HepG2 (cell line): ENCODE results near the gene ORMDL2. TPM values are rescaled to one million over a fixed set of nuclear protein-coding genes. Genes with fewer than 3 reads are reported as not detected.

Source experiments
- DNMT3B ChIP-seq: conservative IDR thresholded peaks from 2 replicates; pipeline ENCODE4 v1.6.1; 2016; ENCODE audit warnings: missing biosample characterization, control low read depth
- FOXA3 ChIP-seq: IDR thresholded peaks from 2 replicates; pipeline ENCODE4 v1.6.1; 2016; ENCODE audit warnings: missing genetic modification reagents, missing compliant biosample characterization
- FOXK1 ChIP-seq: sonication (generic); formaldehyde crosslinking; IDR thresholded peaks from 2 replicates; pipeline ENCODE4 v1.4.0; 2020; ENCODE audit warnings: low read depth, missing genetic modification reagents, borderline replicate concordance
- GATAD1 ChIP-seq: IDR thresholded peaks from 2 replicates; pipeline ENCODE4 v1.6.1; 2016; ENCODE audit warnings: missing genetic modification reagents, missing compliant biosample characterization
- HNRNPH1 ChIP-seq: fragments of 200-400 bp; formaldehyde crosslinking; optimal IDR thresholded peaks from 2 replicates; pipeline ENCODE3; 2017; ENCODE audit warnings: mild to moderate bottlenecking, low read depth, low read length
- KMT2B ChIP-seq: IDR thresholded peaks from 2 replicates; pipeline ENCODE4 v1.6.1; 2016; ENCODE audit warnings: missing genetic modification reagents, missing compliant biosample characterization
- NFIB ChIP-seq: sonication (generic); formaldehyde crosslinking; IDR thresholded peaks from 2 replicates; pipeline ENCODE4 v1.9.0; 2021; ENCODE audit warnings: missing genetic modification reagents, mild to moderate bottlenecking, borderline replicate concordance
- PATZ1 ChIP-seq: sonication (generic); formaldehyde crosslinking; IDR thresholded peaks from 2 replicates; pipeline ENCODE4 v1.4.0; 2020; ENCODE audit warnings: missing genetic modification reagents
- SATB2 ChIP-seq: sonication (generic); formaldehyde crosslinking; IDR thresholded peaks from 2 replicates; pipeline ENCODE4 v1.5.0; 2020; ENCODE audit warnings: missing genetic modification reagents
- SNRNP70 ChIP-seq: fragments of 200-400 bp; formaldehyde crosslinking; IDR thresholded peaks from 2 replicates; pipeline ENCODE4 v1.6.1; 2017; ENCODE audit warnings: mild to moderate bottlenecking, low read depth, low read length, moderate library complexity
- SOX5 ChIP-seq: IDR thresholded peaks from 2 replicates; pipeline ENCODE4 v1.6.1; 2016; ENCODE audit warnings: borderline replicate concordance
- SRSF4 ChIP-seq: fragments of 200-400 bp; formaldehyde crosslinking; IDR thresholded peaks from one replicate; pipeline ENCODE4 v1.6.1; 2018; ENCODE audit warnings: mild to moderate bottlenecking, low read depth, low read length, moderate library complexity; ENCODE audit not compliant: poor library complexity, severe bottlenecking
- TRAFD1 ChIP-seq: sonication (generic); formaldehyde crosslinking; IDR thresholded peaks from 2 replicates; pipeline ENCODE4 v1.5.1; 2020; ENCODE audit warnings: missing genetic modification reagents, mild to moderate bottlenecking, borderline replicate concordance
- ZBTB7A ChIP-seq: sonication (generic); formaldehyde crosslinking; IDR thresholded peaks from 2 replicates; pipeline ENCODE4 v1.8.0; 2022; ENCODE audit warnings: mild to moderate bottlenecking, missing genetic modification reagents
- ZC3H13 ChIP-seq: sonication (generic); formaldehyde crosslinking; IDR thresholded peaks from 2 replicates; pipeline ENCODE4 v1.8.1; 2023; ENCODE audit warnings: mild to moderate bottlenecking, missing genetic modification reagents, moderate library complexity
- ZKSCAN1 ChIP-seq: fragments of 150-350 bp; IDR thresholded peaks from 2 replicates; pipeline ENCODE4 v1.6.1; 2014; ENCODE audit warnings: low read length
- ZNF260 ChIP-seq: sonication (generic); formaldehyde crosslinking; IDR thresholded peaks from 2 replicates; pipeline ENCODE4 v1.4.0; 2020; ENCODE audit warnings: missing genetic modification reagents, low read depth, mild to moderate bottlenecking, borderline replicate concordance
- ZNF362 ChIP-seq: sonication (generic); formaldehyde crosslinking; IDR thresholded peaks from 2 replicates; pipeline ENCODE4 v1.4.0; 2020; ENCODE audit warnings: missing genetic modification reagents, mild to moderate bottlenecking, borderline replicate concordance
- ZNF550 ChIP-seq: sonication (generic); formaldehyde crosslinking; IDR thresholded peaks from 2 replicates; pipeline ENCODE4 v1.4.0; 2020; ENCODE audit warnings: mild to moderate bottlenecking, missing genetic modification reagents, borderline replicate concordance
- ZNF672 ChIP-seq: sonication (generic); formaldehyde crosslinking; IDR thresholded peaks from 2 replicates; pipeline ENCODE4 v1.8.1; 2022; ENCODE audit warnings: missing genetic modification reagents
- ZNF678 ChIP-seq: sonication (generic); formaldehyde crosslinking; IDR thresholded peaks from 2 replicates; pipeline ENCODE4 v1.4.0; 2020; ENCODE audit warnings: mild to moderate bottlenecking, missing genetic modification reagents
- ZNF737 ChIP-seq: sonication (generic); formaldehyde crosslinking; IDR thresholded peaks from 2 replicates; pipeline ENCODE4 v1.5.0; 2020; ENCODE audit warnings: missing genetic modification reagents, mild to moderate bottlenecking, borderline replicate concordance
- ZNF768 ChIP-seq: sonication (generic); formaldehyde crosslinking; IDR thresholded peaks from 2 replicates; pipeline ENCODE4 v1.4.0; 2020; ENCODE audit warnings: missing genetic modification reagents
- polyA plus RNA-seq, 8 experiments: library from polyadenylated mRNA; depleted of rRNA in 3 of 8; stranded (reverse) in 7 of 8; unstranded in 1 of 8; fragments of >200 nt; fragmentation: Illumina TruSeq in 4 of 8; extraction: Trizol in 4 of 8; gene quantifications; 2 replicates each; pipeline versions ENCODE4 v1.2.1 to v1.2.3, GENCODE V29; 2011 to 2016; ENCODE audit warnings: low read depth in 4 of 8, missing spikeins in 1 of 8, mixed read lengths in 1 of 8; ENCODE audit not compliant: insufficient read depth in 1 of 8
- total RNA-seq, 5 experiments: library from RNA; depleted of rRNA; stranded (reverse); fragments of >200 nt; fragmentation: Illumina TruSeq; extraction: Trizol; gene quantifications; 2 replicates each; pipeline ENCODE4 v1.2.3, GENCODE V29; 2016; ENCODE audit warnings: low read depth in 1 of 5
- TF ChIP-seq, protein P1 (sequence below): sonication (generic); formaldehyde crosslinking; conservative IDR thresholded peaks from 2 replicates; pipeline ENCODE4 v1.4.0; 2020; ENCODE audit warnings: missing genetic modification reagents

ORMDL2 gene
- total and polyA plus RNA-seq, 2 of the 13 experiments (the other 11 are each of a cell fraction or from before 2014, with no cell fraction given) = 24.0 to 28.6 TPM

- TF ChIP-seq PATZ1 (CRISPR knock-in tag) (peak; percentile 43; the same call in 1 of the 2 replicates), ZNF362 (CRISPR knock-in tag) (no peak), SOX5 (CRISPR knock-in tag) (peak; percentile 21; the same call in 1 of the 2 replicates), KMT2B (CRISPR knock-in tag) (peak; percentile 20; the same call in 1 of the 2 replicates), ZBTB7A (CRISPR knock-in tag) (peak; percentile 22; the same call in 1 of the 2 replicates), ZNF550 (CRISPR knock-in tag) (no peak), ZNF678 (CRISPR knock-in tag) (no peak), HNRNPH1 (no peak), ZKSCAN1 (no peak), FOXK1 (CRISPR knock-in tag) (no peak), SNRNP70 (no peak), ZC3H13 (CRISPR knock-in tag) (peak; percentile 90), SRSF4 (no peak), ZNF260 (no peak), SATB2 (no peak), NFIB (CRISPR knock-in tag) (no peak), TRAFD1 (CRISPR knock-in tag) (no peak), ZNF672 (CRISPR knock-in tag) (no peak), ZNF737 (CRISPR knock-in tag) (no peak), DNMT3B (no peak; the same call in 1 of the 2 replicates), ZNF768 (CRISPR knock-in tag) (no peak), FOXA3 (CRISPR knock-in tag) (no peak), GATAD1 (no peak)
- TF ChIP-seq, protein P1, sequence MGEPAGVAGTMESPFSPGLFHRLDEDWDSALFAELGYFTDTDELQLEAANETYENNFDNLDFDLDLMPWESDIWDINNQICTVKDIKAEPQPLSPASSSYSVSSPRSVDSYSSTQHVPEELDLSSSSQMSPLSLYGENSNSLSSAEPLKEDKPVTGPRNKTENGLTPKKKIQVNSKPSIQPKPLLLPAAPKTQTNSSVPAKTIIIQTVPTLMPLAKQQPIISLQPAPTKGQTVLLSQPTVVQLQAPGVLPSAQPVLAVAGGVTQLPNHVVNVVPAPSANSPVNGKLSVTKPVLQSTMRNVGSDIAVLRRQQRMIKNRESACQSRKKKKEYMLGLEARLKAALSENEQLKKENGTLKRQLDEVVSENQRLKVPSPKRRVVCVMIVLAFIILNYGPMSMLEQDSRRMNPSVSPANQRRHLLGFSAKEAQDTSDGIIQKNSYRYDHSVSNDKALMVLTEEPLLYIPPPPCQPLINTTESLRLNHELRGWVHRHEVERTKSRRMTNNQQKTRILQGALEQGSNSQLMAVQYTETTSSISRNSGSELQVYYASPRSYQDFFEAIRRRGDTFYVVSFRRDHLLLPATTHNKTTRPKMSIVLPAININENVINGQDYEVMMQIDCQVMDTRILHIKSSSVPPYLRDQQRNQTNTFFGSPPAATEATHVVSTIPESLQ = no peak
Observed at GRCh38 chr12:55830601-55831446, 13.0 kb downstream of the ORMDL2 start (continued).
